HG02870 (cell line): Measurements from ENCODE around the gene GP1BB.

Experiments used
- ATAC-seq: cut with Tn5 transposase; IDR thresholded peaks from one replicate; pipeline ENCODE4 v1.9.1; 2021; ENCODE audit warnings: mild to moderate bottlenecking, moderate library complexity; ENCODE audit not compliant: unreplicated experiment

GP1BB gene

GRCh38 chr22:19739911-19740449 lies 16.6 kb downstream of the GP1BB start:
- ATAC-seq: no peak

- ATAC-seq: no peak
Observed at GRCh38 chr22:19740586-19740985, 17.2 kb downstream of the GP1BB start.

GRCh38 chr22:19741053-19741452 lies 17.7 kb downstream of the GP1BB start:
- no peak for ATAC-seq

- no peak for ATAC-seq
Observed at GRCh38 chr22:19742160-19743066, 19.1 kb downstream of the GP1BB start.

- ATAC-seq: no peak
Observed at GRCh38 chr22:19743081-19743480, 19.7 kb downstream of the GP1BB start.

GRCh38 chr22:19743651-19744050 lies 20.3 kb downstream of the GP1BB start:
- no peak for ATAC-seq

- ATAC-seq: no peak
Observed at GRCh38 chr22:19744350-19745006, 21.1 kb downstream of the GP1BB start.

- ATAC-seq: no peak
Observed at GRCh38 chr22:19745155-19746101, 22.1 kb downstream of the GP1BB start.

GRCh38 chr22:19746726-19747125 lies 23.4 kb downstream of the GP1BB start:
- ATAC-seq: no peak

GRCh38 chr22:19747551-19747950 lies 24.2 kb downstream of the GP1BB start:
- ATAC-seq: no peak

- ATAC-seq: no peak
Observed at GRCh38 chr22:19748139-19748538, 24.8 kb downstream of the GP1BB start.

GRCh38 chr22:19748991-19749664 lies 25.8 kb downstream of the GP1BB start:
- ATAC-seq: no peak

- no peak for ATAC-seq
Observed at GRCh38 chr22:19749876-19750275, 26.5 kb downstream of the GP1BB start.

GRCh38 chr22:19750507-19751490 lies 27.5 kb downstream of the GP1BB start:
- no peak for ATAC-seq

- ATAC-seq: no peak
Observed at GRCh38 chr22:19751497-19752245, 28.3 kb downstream of the GP1BB start.

GRCh38 chr22:19753090-19753842 lies 29.9 kb downstream of the GP1BB start:
- ATAC-seq: no peak

GRCh38 chr22:19753996-19754700 lies 30.8 kb downstream of the GP1BB start:
- no peak for ATAC-seq
